ENCODE data around the gene SUMO2.

GRCh38 chr17:75153780-75154194, 29.0 kb downstream of the SUMO2 start:
- TF ChIP-seq CTCF (IDR thresholded peaks at IDR 0.05) (no peak), POLR2A (IDR thresholded peaks at IDR 0.05) (no peak)
